ENCODE measurements around the gene GTF2H4. TPM values are rescaled to one million over a fixed set of nuclear protein-coding genes. Genes with fewer than 3 reads are reported as not detected.

Gene GTF2H4
- total and polyA plus RNA-seq, 5 experiments from 2014 or later, result 5.1 to 33.9 (median 8.3) TPM

DNA sequence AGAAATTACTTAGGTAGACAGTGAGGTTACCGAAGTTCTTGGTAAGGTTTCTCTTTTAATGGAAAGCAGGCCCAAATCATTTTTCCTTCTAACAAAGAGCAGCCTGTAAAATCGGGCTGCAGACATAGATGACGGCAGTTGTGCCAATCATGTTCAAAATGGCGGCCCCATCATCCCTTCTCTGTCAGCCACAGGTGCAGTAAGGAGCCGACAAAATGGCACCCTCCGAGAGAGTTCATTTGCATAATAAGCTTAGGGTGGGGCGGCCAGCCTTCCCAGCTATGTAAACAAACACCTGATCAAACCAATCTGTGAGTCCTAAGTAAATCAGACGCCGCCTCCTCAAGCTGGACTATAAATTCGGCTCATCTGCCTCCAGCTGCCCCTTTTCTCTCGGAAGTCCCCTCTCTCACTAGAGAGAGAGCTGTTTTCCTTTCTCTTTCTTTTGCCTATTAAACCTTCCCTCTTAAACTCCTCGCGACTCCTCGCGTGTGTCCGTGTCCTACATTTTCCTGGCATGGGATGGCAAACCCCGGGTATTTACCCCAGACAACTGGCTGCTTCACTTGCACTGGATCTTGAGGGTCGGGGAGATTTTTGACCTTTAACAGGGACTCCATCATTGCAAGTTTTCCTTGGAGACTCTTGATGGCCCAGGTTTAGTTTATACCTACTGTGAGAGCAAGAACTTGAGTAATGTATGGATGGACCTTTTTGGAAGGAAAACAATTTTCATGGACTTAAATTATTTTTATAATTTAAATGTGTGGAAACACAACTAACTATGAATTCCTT is 32.6 kb upstream of the GTF2H4 start:
- ATAC-seq (no peak), DNase-seq (no peak)
- Mint-ChIP-seq H3K9me3 (peaks cover 0 to 29% (median 13%) of the 10 kb centered on the region in 9 donors), H3K27ac (no peak overlapping the region), H3K4me1 (peaks cover 9 to 33% (median 25%) of the 10 kb centered on the region in 4 donors), H3K36me3 (peaks cover 0 to 12% (median 10%) of the 10 kb centered on the region in 3 donors), H3K4me3 (no peak overlapping the region), H3K27me3 (no peaks in the 10 kb centered on the region)
- POLR2A ChIA-PET, result interaction anchor here (0.7 to 2.4 kb wide), 2 partner anchors 46 to 84 kb away, joined by 3 to 6 read pairs; no protein-coding TSS in a partner anchor

DNA sequence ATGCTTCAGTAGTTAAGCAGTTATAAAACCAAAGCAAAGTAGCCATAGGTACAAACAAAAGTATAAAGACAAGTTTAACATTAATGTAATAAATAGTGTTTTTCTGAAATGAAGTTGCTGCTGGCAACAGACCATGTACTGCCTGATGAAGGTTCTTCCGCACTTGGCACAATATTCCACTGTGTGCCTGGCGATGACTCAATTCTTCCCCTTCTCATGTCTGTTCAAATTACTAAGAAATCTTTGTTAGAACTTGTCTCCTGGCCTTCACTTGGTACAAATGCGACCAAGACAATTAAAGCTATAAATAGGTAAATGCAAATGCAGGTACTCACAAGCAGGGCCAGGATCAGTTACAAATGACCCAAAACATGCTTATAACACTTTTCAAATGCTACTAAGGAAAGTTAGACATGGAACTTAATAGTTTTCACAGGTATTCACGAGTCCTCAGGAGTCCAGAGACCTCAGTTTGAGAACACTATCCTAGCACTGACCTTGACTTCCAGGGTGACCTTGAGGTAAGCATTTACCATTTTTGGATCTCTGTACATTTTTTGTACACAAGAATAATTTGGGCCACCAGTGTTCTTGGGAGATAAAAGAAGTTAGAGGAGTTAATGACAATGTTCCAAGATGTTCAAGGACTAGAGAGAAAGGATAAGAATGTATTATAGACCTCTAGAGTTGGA is 31.8 kb upstream of the GTF2H4 start:
- H3K9me3 Mint-ChIP-seq, result peaks cover 0 to 22% (median 11%) of the 10 kb centered on the region in 9 donors
- H3K4me3 Mint-ChIP-seq, result peak overlapping the region in 1 of 10 donors; percentile 65
- H3K4me1 Mint-ChIP-seq, result peaks cover 9 to 27% (median 22%) of the 10 kb centered on the region in 4 donors
- H3K36me3 Mint-ChIP-seq, result peaks cover 0 to 12% (median 6%) of the 10 kb centered on the region in 3 donors
- POLR2A ChIA-PET, result interaction anchor here (1.4 to 2.4 kb wide), 3 partner anchors 11 to 47 kb away, joined by 3 to 13 read pairs (median 6); no protein-coding TSS in a partner anchor
- H3K27ac Mint-ChIP-seq, result peak overlapping the region in 4 of 10 donors; percentile 41 to 84 (median 62)
- no peak for ATAC-seq
- DNase-seq, result no peak
- no peaks in the 10 kb centered on the region for H3K27me3 Mint-ChIP-seq

GRCh38 chr6:30877419-30878262 is 30.4 kb upstream of the GTF2H4 start:
- ATAC-seq (peak; percentile 78 to 92), DNase-seq (peak; percentile 49 to 86 (median 68))
- Mint-ChIP-seq H3K27ac (peak overlapping the region; percentile 57 to 95 (median 88)), H3K36me3 (peaks cover 0 to 4% (median 0%) of the 10 kb centered on the region in 3 donors), H3K4me1 (peaks cover 9 to 27% (median 14%) of the 10 kb centered on the region in 4 donors), H3K9me3 (peaks cover 0 to 7% (median 0%) of the 10 kb centered on the region in 9 donors), H3K27me3 (no peaks in the 10 kb centered on the region), H3K4me3 (peak overlapping the region; percentile 67 to 92 (median 81))
- POLR2A ChIA-PET, result interaction anchor here (0.8 to 2.2 kb wide), 5 partner anchors 13 to 147 kb away, joined by 3 to 13 read pairs (median 5); no protein-coding TSS in a partner anchor

- Mint-ChIP-seq H3K27ac (peak overlapping the region in 6 of 10 donors; percentile 26 to 72 (median 48)), H3K36me3 (no peaks in the 10 kb centered on the region), H3K27me3 (no peaks in the 10 kb centered on the region), H3K4me3 (peak overlapping the region in 1 of 10 donors; percentile 38), H3K4me1 (peaks cover 19 to 39% (median 28%) of the 10 kb centered on the region in 4 donors), H3K9me3 (no peaks in the 10 kb centered on the region)
- no peak for ATAC-seq
- POLR2A ChIA-PET, result interaction anchor here (1.3 to 1.4 kb wide), 2 partner anchors 50 to 53 kb away, joined by 3 to 4 read pairs; no protein-coding TSS in a partner anchor
- DNase-seq, result no peak
Measured at GRCh38 chr6:30879684-30880427, 28.2 kb upstream of the GTF2H4 start.

GRCh38 chr6:30880698-30881252 is 27.2 kb upstream of the GTF2H4 start:
- H3K4me3 Mint-ChIP-seq, result peak overlapping the region in 1 of 10 donors; percentile 56
- H3K4me1 Mint-ChIP-seq, result peaks cover 27 to 49% (median 37%) of the 10 kb centered on the region in 4 donors

DNA sequence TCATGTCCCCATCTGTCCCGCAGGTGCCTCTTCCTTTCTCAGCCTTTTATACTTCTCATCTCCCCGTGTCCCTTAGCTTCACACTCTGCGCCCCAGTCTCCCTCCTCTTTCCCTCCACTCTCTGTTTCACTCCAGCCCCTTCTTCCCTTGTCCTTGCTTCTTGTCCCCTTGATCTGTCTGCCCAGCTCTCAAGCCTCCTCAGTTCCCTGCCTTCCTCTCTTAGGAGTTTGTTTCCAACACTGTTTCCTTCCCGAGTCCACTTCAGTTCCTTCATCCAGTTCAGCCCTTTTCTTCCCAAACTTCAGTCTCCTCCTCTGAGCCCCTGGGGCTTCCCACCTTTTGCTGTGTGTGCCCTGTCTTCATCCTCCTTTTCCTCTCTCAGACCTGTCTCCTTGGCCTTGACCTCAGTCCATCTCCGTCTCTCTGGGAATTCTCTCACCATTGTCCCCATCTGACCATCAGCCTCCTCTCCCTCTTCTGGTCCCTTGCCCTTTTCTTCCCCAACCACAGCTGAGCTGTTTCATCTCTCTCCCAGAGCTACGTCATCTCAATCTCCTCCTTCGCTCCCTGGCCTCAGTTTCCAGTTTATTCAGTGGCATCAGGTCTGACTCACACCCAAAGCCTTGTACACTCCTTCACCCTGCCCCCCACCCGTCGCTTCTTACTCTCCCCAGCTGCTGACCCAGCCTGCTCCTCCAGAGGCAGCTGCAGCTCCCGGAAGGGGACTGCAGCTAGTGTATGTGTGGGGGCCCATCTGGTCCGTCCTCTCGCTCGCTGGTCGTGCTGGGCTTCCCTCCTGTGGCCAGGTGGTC is 26.4 kb upstream of the GTF2H4 start:
- Mint-ChIP-seq H3K9me3 (no peaks in the 10 kb centered on the region), H3K27ac (peak overlapping the region; percentile 32 to 89 (median 66)), H3K4me1 (peaks cover 32 to 54% (median 43%) of the 10 kb centered on the region in 4 donors), H3K36me3 (no peaks in the 10 kb centered on the region), H3K27me3 (no peaks in the 10 kb centered on the region), H3K4me3 (peak overlapping the region in 7 of 10 donors; percentile 1 to 60 (median 13))
- POLR2A ChIA-PET, result interaction anchor here (0.5 to 4.8 kb wide), 10 partner anchors 25 to 373 kb away, joined by 3 to 34 read pairs (median 3); partner anchors contain the start of gene GTF2H4
- ATAC-seq (no peak), DNase-seq (no peak)

More at GRCh38 chr6:30880698-30881252, 27.2 kb upstream of the GTF2H4 start:
- H3K36me3 Mint-ChIP-seq, result no peaks in the 10 kb centered on the region
- no peaks in the 10 kb centered on the region for H3K27me3 Mint-ChIP-seq
- POLR2A ChIA-PET, result interaction anchor here (0.5 to 1.4 kb wide), 3 partner anchors 54 to 207 kb away, joined by 3 to 4 read pairs (median 3); no protein-coding TSS in a partner anchor
- no peak for ATAC-seq
- no peaks in the 10 kb centered on the region for H3K9me3 Mint-ChIP-seq
- DNase-seq, result no peak
- peak overlapping the region in 7 of 10 donors; percentile 11 to 89 (median 73) for H3K27ac Mint-ChIP-seq

DNA sequence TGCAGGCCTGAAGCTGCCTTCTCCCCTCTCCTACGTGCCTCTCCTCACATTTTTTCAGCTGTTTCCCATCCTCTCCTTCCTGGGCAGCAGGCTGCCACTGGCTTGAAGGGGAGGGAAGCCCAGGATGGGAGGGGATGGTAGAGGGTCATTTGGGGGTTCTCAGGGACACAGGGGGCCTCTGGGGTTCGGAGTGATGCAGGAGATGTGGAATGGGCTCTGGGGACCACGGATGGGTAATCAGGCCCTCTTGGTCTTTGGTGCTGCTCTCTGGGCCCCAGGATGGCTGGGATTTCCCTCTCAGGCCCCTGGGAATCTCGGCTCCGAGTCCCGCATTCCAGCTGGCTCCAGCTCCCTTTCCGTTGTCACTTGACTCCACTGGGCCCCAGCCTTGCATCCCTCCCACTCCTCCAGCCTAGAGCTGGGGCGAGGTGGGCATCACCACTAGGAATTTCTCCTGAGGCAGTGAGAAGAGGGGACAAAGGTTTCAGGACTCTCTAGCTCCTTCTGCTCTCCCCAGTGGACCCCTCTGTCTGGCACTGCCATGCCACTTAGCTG is 25.7 kb upstream of the GTF2H4 start:
- no peaks in the 10 kb centered on the region for H3K36me3 Mint-ChIP-seq
- H3K27me3 Mint-ChIP-seq, result no peaks in the 10 kb centered on the region
- ATAC-seq, result no peak
- POLR2A ChIA-PET, result interaction anchor here (0.5 to 4.8 kb wide), 9 partner anchors 24 to 374 kb away, joined by 3 to 34 read pairs (median 3); partner anchors contain the start of gene GTF2H4
- H3K9me3 Mint-ChIP-seq, result no peaks in the 10 kb centered on the region
- no peak overlapping the region for H3K4me3 Mint-ChIP-seq
- H3K27ac Mint-ChIP-seq, result peak overlapping the region in 6 of 10 donors; percentile 11 to 73 (median 30)
- peaks cover 31 to 51% (median 44%) of the 10 kb centered on the region in 4 donors for H3K4me1 Mint-ChIP-seq
- no peak for DNase-seq

GRCh38 chr6:30882759-30883684 is 25.0 kb upstream of the GTF2H4 start:
- DNase-seq, result peak in 7 of 10 donors; percentile 23 to 39 (median 32)
- Mint-ChIP-seq H3K27me3 (no peaks in the 10 kb centered on the region), H3K27ac (peak overlapping the region; percentile 65 to 92 (median 84)), H3K4me1 (peaks cover 26 to 47% (median 37%) of the 10 kb centered on the region in 4 donors), H3K9me3 (no peaks in the 10 kb centered on the region), H3K4me3 (peak overlapping the region; percentile 70 to 92 (median 78)), H3K36me3 (peaks cover 0 to under 1% (median 0%) of the 10 kb centered on the region in 3 donors)
- peak; percentile 43 to 44 for ATAC-seq
- POLR2A ChIA-PET, result interaction anchor here (0.5 to 4.8 kb wide), 16 partner anchors 16 to 204 kb away, joined by 3 to 34 read pairs (median 4); partner anchors contain the start of genes FLOT1, GTF2H4, IER3 and VARS2
